ENCODE data around the gene KANK2.

Gene KANK2

DNA sequence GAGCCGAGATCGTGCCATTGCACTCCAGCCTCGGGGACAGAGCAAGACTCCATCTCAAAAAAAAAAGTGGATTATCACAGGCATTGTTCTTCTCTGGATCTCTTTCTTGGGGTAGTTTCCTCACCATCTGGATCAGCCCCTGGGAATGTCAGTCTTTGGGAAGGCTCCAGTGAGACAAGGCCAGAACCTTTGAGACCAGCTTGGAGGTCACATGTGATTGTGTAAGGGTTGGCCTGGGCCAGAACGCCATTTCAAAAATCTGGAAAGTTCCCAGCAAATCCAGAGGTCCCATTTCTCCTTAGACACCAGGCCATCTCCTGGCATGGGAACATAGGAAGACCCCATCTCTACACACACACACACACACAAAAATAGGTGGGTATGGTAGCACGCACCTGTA, 27.8 kb upstream of the KANK2 start:
- DNase-seq, result no peak

DNA sequence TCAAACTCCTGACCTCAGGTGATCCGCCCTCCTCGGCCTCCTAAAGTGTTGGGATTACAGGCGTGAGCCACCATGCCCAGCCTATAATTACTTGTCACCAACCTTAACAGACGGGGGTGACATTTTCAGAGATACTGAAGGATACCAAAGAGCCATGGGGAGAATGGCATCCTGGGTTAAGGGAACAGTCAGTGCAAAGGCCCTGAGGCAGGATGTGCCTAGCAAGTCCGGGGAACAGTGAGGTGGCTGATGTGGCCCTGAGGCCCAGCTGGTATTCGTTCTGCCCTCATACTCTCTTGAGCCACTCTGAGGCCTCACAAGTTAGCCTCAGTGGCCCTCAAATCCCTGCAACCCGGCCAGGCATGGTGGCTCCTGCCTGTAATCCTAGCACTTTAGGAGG, 27.1 kb upstream of the KANK2 start:
- DNase-seq, result no peak

GRCh38 chr19:11223200-11223599, 25.9 kb upstream of the KANK2 start:
- no peak for DNase-seq

GRCh38 chr19:11221082-11221598, 23.8 kb upstream of the KANK2 start:
- DNase-seq, result no peak

DNA sequence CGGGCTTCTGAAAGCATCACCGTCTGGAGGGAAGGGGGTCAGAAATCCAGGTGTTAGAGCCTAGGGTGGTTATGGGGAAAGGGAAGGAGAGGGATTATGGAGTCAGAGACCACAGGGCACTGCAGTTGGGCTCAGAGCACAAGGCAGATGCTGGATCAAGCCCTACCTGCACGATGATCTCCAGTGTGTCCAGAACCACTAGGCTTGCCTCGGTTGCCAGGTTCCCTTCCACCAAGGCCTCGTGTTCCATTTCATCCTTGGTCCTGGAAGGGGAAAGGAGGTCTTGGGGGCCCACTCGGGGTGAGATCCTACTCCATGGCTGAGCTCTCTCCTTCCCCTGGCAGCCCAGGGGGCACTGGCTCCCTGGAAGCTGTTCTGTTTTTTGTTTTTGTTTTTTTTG, 17.0 kb upstream of the KANK2 start:
- DNase-seq, result no peak

DNA sequence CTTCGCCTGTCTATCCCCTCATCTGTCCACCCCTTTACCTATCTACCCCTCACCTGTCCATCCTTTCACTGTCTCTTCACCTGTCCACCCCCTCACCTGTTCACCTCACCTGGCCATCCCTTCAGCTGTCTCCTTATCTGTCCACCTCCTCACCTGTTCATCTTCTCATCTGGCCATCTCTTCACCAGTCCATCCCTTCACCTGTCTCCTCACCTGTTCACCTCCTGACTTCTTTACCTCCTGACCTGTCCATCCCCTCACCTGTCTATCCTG, 13.2 kb upstream of the KANK2 start:
- DNase-seq, result no peak

- no peak for DNase-seq
These were observed 12.7 kb upstream of the KANK2 start for GRCh38 chr19:11209839-11210655.

DNA sequence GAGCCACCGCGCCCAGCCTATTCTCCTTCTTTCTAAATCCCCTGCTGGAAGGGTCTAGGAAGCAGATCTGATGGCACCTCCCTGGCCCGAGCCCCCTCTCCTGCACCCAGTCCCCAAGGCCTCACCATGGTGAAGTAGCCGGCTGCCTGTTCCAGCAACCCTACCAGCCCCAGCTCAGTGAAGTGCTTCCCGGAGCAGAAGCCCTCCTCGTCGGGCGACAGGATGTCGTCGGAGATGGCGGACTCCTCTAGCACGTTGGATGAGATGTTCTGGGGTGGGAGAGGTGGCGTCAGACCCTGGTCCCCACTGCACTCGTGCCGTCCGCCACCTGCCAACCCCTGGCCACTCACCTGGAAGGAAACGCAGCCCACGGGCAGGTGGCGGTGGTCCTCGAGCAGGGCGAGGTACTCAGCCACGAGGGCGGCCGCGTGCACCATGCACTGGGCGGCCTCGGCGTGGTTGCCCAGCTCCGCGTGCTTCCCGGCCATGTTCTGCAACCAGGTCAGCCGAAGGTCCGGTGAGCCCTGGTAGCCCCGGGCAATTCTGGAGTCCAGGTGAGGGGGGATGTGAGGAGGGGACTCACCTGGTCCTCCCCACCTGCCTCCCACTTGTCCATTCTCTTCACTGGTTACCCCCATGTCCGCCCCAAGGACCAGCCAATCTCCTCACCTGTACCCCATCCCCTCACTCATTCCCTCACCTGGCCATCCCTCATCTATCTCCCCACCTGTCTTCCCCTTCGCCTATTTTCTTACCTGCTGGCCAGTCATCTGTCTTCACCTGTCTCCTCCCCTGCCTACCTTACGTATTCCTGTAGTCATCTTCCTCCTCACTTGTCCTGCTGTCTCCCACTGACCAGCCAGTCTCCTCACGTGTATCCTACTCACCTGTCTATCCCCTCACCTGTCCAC, 11.5 kb upstream of the KANK2 start:
- no peak for DNase-seq

DNA sequence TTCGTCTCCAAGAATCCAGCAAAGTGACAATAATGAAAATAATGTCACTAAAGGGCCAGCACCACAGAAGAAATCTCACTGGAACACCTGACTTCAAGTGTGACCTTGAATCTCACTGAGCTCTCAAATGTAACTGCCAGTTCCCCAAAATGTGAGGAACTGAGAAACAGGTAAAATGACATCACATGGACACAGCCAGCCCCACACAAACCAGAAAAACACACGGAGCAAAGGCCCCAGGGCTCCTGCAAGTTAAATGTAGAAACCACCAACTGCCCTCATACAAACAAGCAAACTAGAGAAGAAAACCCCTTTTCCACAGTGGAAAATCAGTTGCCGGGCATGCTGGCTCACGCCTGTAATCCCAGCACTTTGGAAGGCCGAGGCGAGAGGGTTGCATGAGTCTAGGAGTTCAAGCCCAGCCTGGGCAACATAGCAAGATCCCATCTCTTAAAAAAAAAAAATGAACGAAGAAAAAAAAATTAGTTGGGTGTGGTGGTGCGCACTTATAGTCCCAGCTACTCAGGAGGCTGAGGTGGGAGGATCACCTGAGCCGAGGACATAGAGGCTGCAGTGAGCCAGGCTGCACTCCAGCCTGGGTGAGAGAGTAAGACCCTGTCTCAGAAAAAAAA, 8.7 kb upstream of the KANK2 start:
- DNase-seq, result no peak

GRCh38 chr19:11204943-11205349, 7.6 kb upstream of the KANK2 start:
- DNase-seq, result no peak

DNA sequence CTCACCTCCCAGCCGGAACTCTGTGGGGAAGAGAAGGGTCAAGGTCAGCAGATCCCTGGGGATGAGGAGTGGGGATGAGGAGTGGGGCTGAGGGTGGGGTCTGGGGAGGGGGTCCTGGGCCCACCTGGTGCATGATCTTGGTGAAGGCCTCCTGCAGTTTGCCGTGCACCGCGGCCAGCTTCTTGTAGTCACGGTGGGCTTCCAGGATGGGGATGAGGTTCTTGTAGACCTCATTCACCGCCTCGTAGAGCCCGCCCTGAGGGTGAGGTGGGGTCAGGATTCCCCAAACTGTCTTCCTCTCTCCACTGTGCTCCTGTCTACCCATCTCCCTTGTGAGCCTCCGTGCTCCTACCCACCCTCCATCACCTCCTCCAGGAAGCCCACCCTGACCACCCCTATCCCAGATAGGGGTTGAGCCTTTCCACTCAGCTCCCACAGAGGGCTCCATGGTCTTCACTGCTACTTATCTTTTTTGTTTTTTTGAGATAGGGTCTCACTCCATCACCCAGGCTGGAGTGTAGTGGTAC, 6.8 kb upstream of the KANK2 start:
- DNase-seq, result no peak

DNA sequence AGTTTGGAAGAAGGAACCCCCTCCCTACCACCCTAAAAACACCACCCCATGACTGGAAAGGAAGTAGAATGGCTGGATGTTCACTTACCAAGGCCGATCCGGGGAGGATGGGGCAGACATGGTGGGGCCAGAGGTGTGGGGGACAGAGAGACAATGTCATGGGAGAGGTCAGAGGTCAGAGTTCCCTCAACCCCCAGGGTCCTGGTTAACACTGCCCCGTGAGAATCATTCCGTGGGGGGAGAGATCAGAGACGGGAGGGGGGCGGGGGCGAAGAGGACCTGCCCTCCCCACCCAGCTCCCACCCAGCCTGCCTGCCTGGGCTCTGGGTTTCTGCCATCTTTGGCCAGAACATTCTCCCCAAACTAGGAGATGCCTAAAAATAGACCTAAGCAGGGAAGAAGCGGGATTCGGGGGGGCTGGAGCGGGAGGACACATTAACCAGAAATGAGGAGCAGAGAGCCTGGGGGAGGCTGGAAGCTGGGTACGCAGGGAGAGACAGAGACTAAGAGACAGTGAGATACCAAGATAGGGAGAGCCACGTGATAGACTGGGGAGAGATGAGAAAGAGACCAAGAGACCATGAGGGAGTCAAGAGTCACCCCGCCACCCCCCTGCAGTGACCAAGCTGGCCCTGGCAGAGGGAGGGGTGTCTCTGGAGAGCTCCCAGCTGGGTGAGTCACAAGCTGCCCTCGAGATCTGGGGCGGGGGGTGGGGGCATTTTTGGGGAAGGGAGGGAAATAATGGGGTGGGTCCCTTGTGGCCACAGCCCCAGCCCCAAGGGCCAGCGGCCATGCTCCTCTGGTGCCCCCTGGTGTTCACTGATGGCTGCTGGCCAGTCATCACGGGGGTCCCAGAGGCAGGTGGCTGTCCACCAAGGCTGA, 6.1 kb upstream of the KANK2 start:
- no peak for DNase-seq

- DNase-seq, result no peak
These were observed 5.3 kb upstream of the KANK2 start for GRCh38 chr19:11202488-11203193.

DNA sequence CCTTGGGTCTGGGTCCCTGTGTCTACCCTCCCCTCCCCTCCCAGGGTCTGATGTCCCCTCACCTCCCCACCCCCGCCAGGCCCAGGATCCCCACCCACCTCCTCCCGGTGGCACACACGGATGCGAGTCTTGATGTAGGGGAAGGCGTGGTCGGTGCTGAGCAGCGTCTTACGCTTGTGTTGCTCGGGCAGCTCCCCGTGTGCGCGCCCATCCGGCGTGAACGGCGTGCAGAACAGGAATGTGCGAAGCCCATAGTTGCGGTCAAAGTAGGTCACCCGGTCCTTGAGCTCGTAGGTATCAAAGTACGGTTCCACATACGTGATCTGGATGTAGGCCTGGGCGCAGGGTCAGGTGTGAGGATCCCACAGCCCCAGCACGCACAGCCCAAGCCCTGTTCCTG, 4.4 kb upstream of the KANK2 start:
- no peak for DNase-seq

GRCh38 chr19:11200931-11201330, 3.6 kb upstream of the KANK2 start:
- DNase-seq, result no peak

DNA sequence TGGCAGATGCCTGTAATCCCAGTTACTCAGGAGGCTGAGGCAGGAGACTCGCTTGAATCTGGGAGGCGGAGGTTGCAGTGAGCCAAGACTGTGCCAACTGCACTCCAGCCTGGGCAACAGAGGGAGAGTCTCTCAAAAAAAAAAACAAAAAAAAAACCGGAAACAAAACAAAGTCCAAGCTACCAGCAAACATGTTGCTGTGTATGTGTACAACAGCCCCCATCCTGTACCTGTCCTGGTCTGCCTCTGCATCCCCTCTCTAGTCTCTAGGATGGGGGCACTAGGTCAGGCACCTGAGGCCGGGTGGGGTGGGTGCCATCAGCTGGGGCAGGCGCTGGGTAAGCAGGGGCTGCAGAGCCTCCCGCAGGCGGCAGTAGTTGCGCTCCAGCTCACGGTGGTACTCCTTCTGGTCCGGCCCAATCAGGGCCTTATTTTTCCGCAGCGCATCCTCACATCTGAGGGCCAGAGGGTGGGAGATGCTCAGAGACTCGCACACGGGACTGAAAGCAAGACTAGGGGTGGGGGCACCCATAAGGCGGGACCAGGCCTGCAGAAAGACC, 2.8 kb upstream of the KANK2 start:
- DNase-seq, result no peak

DNA sequence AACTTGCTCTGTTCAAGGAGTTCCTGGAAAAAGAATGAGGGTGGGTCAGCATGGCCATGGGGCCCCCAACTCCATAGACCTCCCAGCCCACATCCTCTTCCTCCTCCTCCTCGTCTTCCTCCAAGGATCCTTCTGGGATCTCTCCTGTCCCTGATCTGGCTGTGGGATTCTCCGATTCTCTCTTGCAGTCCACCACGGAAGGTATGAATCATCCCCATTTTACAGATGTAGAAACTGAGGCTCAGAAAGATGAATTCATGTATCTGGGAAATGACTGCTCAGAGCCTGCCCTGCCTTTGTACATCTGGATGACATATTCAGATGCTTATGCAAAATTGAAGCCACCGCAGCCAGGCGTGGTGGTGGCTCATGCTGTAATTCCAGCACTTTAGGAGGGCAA, 2.2 kb upstream of the KANK2 start:
- DNase-seq, result no peak

GRCh38 chr19:11198769-11199424, 1.6 kb upstream of the KANK2 start:
- DNase-seq, result no peak

DNA sequence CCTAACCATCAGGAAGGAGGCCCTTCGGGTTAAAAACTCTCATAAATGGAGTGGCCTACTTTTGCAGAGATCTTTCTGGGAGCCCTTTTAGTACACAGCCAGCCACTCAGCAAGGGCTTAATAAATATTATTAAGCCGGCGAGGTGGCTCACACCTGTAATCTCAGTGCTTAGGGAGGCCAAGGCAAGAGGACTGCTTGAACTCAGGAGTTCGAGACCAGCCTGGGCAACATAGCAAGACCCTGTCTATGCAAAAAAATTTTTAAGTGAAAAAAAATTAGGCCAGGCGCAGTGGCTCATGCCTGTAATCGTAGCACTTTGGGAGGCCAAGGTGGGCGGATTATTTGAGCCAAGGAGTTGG, 810 bp upstream of the KANK2 start:
- no peak for DNase-seq

DNA sequence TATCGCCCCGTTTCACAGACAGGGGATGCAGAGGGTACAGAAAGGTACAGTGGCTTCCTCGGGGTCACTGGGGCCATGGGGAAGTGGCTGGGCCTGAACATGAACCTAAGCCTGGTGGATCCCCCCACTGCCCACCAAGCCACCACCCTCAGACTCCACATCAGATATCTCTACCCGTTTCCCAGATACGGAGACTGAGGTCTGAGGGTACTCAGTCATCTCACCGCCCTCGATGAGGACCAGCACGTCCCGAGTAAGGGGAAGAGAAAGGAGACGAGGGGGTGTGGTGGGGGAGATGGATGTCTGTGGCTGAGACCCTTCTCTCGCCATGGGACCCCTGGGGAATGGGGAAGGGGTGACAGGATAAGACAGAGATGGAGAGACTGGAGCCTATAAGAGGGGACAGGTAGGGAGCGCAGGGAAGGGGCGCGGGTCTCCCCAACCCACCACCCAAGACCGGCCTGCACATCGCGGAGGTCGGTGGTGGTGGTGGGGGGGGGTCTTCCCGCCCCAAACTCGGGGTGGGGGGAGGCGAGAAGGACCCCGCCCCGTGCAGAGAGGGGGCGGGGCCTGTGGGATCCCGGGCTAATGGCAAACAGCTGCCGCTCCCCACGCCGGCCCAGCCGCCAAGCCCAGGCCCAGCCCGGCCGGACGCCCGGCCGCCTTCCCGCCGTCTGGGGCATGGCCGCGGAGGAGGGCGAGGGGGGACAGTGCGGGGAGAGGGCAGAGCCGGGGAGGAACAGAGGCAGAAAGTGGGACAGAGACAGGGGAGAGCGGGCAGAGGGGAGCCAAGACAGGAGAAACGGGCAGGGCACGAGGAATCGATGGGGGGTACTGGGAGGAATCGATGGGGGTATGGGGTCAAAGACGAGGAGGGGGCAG, 698 bp downstream of the KANK2 start:
- no peak for DNase-seq
